H1 (cell line): ENCODE data around the gene DYNLL2. TPM values are rescaled to one million over a fixed set of nuclear protein-coding genes. Genes with fewer than 3 reads are reported as not detected.

Source experiments
- CTCF ChIA-PET: fragments of 300-600 bp; sonication (Branson Sonifier 250); formaldehyde crosslinking; loops from one replicate; lab custom pipeline; 2021; ENCODE audit not compliant: partially characterized antibody; lab: Charles Lee
- POLR2A ChIA-PET: fragments of 300-600 bp; sonication (Branson Sonifier 250); formaldehyde crosslinking; loops from one replicate; lab custom pipeline; 2021; ENCODE audit warnings: inconsistent platforms; ENCODE audit not compliant: partially characterized antibody; lab: Charles Lee
- DNase-seq, 2 experiments: peaks; one replicate each; pipeline versions ENCODE4 v3.0.0 to v3.0.0-alpha.2; 2010 to 2022; ENCODE audit warnings: low spot score in 2 of 2, low read depth in 1 of 2, mixed read lengths in 1 of 2
- FAIRE-seq: peaks from 2 replicates; lab custom pipeline; 2011; peaks lifted over from hg19 to GRCh38; lab: Jason Lieb, UNC
- H2AFZ ChIP-seq: 2 replicates; pipeline ENCODE4 v1.8.1; 2012; ENCODE audit warnings: low read length, inconsistent platforms
- H2AK5ac ChIP-seq: 2 replicates; pipeline ENCODE4 v1.6.1; 2013; ENCODE audit warnings: low read depth, low read length
- H2BK120ac ChIP-seq: replicated peaks from 2 replicates; pipeline ENCODE3; 2013; ENCODE audit warnings: low read depth, low read length, inconsistent platforms
- H2BK12ac ChIP-seq: 2 replicates; pipeline ENCODE4 v1.6.1; 2013; ENCODE audit warnings: low read depth, low read length
- H2BK15ac ChIP-seq: 2 replicates; pipeline ENCODE4 v1.6.1; 2013; ENCODE audit warnings: low read length
- H2BK20ac ChIP-seq: 2 replicates; pipeline ENCODE4 v1.6.1; 2013; ENCODE audit warnings: low read length
- H2BK5ac ChIP-seq: 2 replicates; pipeline ENCODE4 v1.6.1; 2013; ENCODE audit warnings: low read depth, low read length
- H3K14ac ChIP-seq: 2 replicates; pipeline ENCODE4 v1.6.1; 2013; ENCODE audit warnings: inconsistent platforms; ENCODE audit not compliant: insufficient read length
- H3K18ac ChIP-seq: 2 replicates; pipeline ENCODE4 v1.6.1; 2013; ENCODE audit warnings: low read length; ENCODE audit errors: extremely low read depth
- H3K23ac ChIP-seq: 2 replicates; pipeline ENCODE4 v1.6.1; 2013; ENCODE audit warnings: inconsistent platforms; ENCODE audit not compliant: insufficient read length
- H3K23me2 ChIP-seq: 2 replicates; pipeline ENCODE4 v1.6.1; 2013; ENCODE audit warnings: low read depth, low read length
- H3K27ac ChIP-seq: 2 replicates; pipeline ENCODE4 v1.6.1; 2011; ENCODE audit warnings: low read depth, low read length, inconsistent platforms
- H3K27me3 ChIP-seq, 4 experiments: replicated peaks in 1 of 4; 1 replicate in 1 of 4; 2 replicates in 3 of 4; pipeline versions ENCODE4 v1.6.1 to v1.8.1; 2011 to 2013; ENCODE audit warnings: low read length in 3 of 4, mild to moderate bottlenecking in 3 of 4, inconsistent platforms in 2 of 4, mixed read lengths in 2 of 4, moderate library complexity in 1 of 4; ENCODE audit not compliant: control insufficient read depth in 3 of 4, insufficient read depth in 3 of 4; ENCODE audit errors: extremely low read depth in 1 of 4
- H3K36me3 ChIP-seq, 4 experiments: 2 replicates each; pipeline versions ENCODE4 v1.6.1 to v1.8.1; 2011 to 2013; ENCODE audit warnings: mild to moderate bottlenecking in 4 of 4, low read length in 3 of 4, moderate library complexity in 2 of 4, control low read depth in 1 of 4, inconsistent platforms in 1 of 4; ENCODE audit not compliant: insufficient read depth in 4 of 4, control insufficient read depth in 2 of 4
- H3K4ac ChIP-seq: replicated peaks from 2 replicates; pipeline ENCODE3; 2013; ENCODE audit warnings: low read length, low read depth, mixed read lengths, inconsistent platforms; ENCODE audit not compliant: insufficient read length
- H3K4me1 ChIP-seq, 4 experiments: replicated peaks in 1 of 4; 1 replicate in 1 of 4; 2 replicates in 3 of 4; pipeline versions ENCODE4 v1.6.1 to v1.8.1; 2011 to 2013; ENCODE audit warnings: low read length in 3 of 4, inconsistent platforms in 2 of 4, mixed read lengths in 1 of 4; ENCODE audit not compliant: insufficient read depth in 4 of 4, control insufficient read depth in 3 of 4
- H3K4me2 ChIP-seq, 2 experiments: 2 replicates each; pipeline versions ENCODE4 v1.6.1 to v1.8.1; 2011 to 2013; ENCODE audit warnings: low read depth in 2 of 2, low read length in 2 of 2, control low read depth in 1 of 2, inconsistent platforms in 1 of 2, mild to moderate bottlenecking in 1 of 2; ENCODE audit not compliant: insufficient read depth in 1 of 2
- H3K4me3 ChIP-seq, 4 experiments: fragments of 200-600, 300-600 bp in 1 of 4; sonication (generic), shearing (Covaris generic), sonication (Bioruptor Twin) in 1 of 4; 2 replicates each; pipeline versions ENCODE4 v1.5.1 to v1.8.1; 2011 to 2016; ENCODE audit warnings: low read length in 4 of 4, low read depth in 3 of 4, control low read depth in 2 of 4, inconsistent platforms in 2 of 4, mild to moderate bottlenecking in 2 of 4, mixed read lengths in 1 of 4, moderate library complexity in 1 of 4; ENCODE audit not compliant: insufficient read depth in 2 of 4; ENCODE audit errors: extremely low read depth in 1 of 4
- H3K56ac ChIP-seq: replicated peaks from 2 replicates; pipeline ENCODE3; 2013; ENCODE audit warnings: low read depth, mild to moderate bottlenecking, mixed read lengths, low read length, inconsistent platforms; ENCODE audit not compliant: insufficient read length
- H3K79me1 ChIP-seq: 2 replicates; pipeline ENCODE4 v1.6.1; 2013; ENCODE audit warnings: low read depth, low read length, control low read depth
- H3K79me2 ChIP-seq, 2 experiments: 2 replicates each; pipeline versions ENCODE4 v1.6.1 to v1.8.1; 2012 to 2013; ENCODE audit warnings: low read length in 2 of 2, mild to moderate bottlenecking in 2 of 2, inconsistent platforms in 1 of 2; ENCODE audit not compliant: insufficient read depth in 2 of 2, control insufficient read depth in 1 of 2
- H3K9ac ChIP-seq, 4 experiments: replicated peaks in 1 of 4; 1 replicate in 1 of 4; 2 replicates in 3 of 4; pipeline versions ENCODE4 v1.6.1 to v1.8.1; 2011 to 2013; ENCODE audit warnings: low read depth in 3 of 4, low read length in 3 of 4, control low read depth in 2 of 4, mild to moderate bottlenecking in 2 of 4, moderate library complexity in 2 of 4, inconsistent platforms in 1 of 4; ENCODE audit errors: extremely low read depth in 1 of 4
- H3K9me3 ChIP-seq, 2 experiments: 2 replicates each; pipeline versions ENCODE4 v1.6.1 to v1.8.1; 2012 to 2013; ENCODE audit warnings: mild to moderate bottlenecking in 2 of 2, moderate library complexity in 2 of 2, control low read depth in 1 of 2, inconsistent platforms in 1 of 2, low read depth in 1 of 2, low read length in 1 of 2, mixed read lengths in 1 of 2; ENCODE audit not compliant: insufficient read depth in 2 of 2
- H4K20me1 ChIP-seq, 2 experiments: replicated peaks in 1 of 2; 2 replicates each; pipeline versions ENCODE3 to v1.8.1; 2011 to 2013; ENCODE audit warnings: inconsistent platforms in 2 of 2, low read length in 2 of 2, mild to moderate bottlenecking in 1 of 2; ENCODE audit not compliant: insufficient read depth in 2 of 2, control insufficient read depth in 1 of 2
- H4K5ac ChIP-seq: 2 replicates; pipeline ENCODE4 v1.6.1; 2013; ENCODE audit warnings: low read length, low read depth, mixed read lengths, inconsistent platforms; ENCODE audit not compliant: insufficient read length
- H4K8ac ChIP-seq: 2 replicates; pipeline ENCODE4 v1.8.0; 2013; ENCODE audit warnings: mild to moderate bottlenecking, moderate library complexity, low read length, inconsistent platforms; ENCODE audit not compliant: insufficient read depth; ENCODE audit errors: extremely low read depth
- H4K91ac ChIP-seq: replicated peaks from 2 replicates; pipeline ENCODE3; 2013; ENCODE audit warnings: low read length, mixed read lengths, inconsistent platforms; ENCODE audit not compliant: insufficient read length
- CBX5 ChIP-seq: fragments of 300-800, 300-1000 bp; sonication (generic); IDR thresholded peaks from 2 replicates; pipeline ENCODE4 v1.7.1; 2016; ENCODE audit warnings: antibody characterized with exemption, low read length, low read depth
- POLR2A ChIP-seq, 2 experiments: IDR thresholded peaks; 1 replicate in 1 of 2; 2 replicates in 1 of 2; pipeline ENCODE4 v1.6.1; 2011; ENCODE audit warnings: low read depth in 2 of 2, low read length in 2 of 2, mild to moderate bottlenecking in 2 of 2; ENCODE audit errors: control extremely low read depth in 1 of 2
- SIN3A ChIP-seq, 2 experiments: IDR thresholded peaks in 1 of 2; conservative IDR thresholded peaks in 1 of 2; 2 replicates each; pipeline ENCODE4 v1.6.1; 2011 to 2012; ENCODE audit warnings: low read length in 2 of 2, improper control_type of control experiment in 1 of 2, low read depth in 1 of 2, mild to moderate bottlenecking in 1 of 2
- YY1 ChIP-seq: IDR thresholded peaks from 2 replicates; pipeline ENCODE4 v1.6.1; 2011; ENCODE audit warnings: low read depth, mild to moderate bottlenecking, low read length
- WGBS, 2 experiments: shearing (Covaris generic) in 1 of 2; methylation state at CpG; one replicate each; pipeline versions ENCODE4 v1.1.6 to v1.1.7; 2013 to 2015; ENCODE audit warnings: low lambda C conversion rate in 2 of 2, mixed read lengths in 2 of 2, inconsistent platforms in 1 of 2, low coverage in 1 of 2, missing lambda C conversion rate in 1 of 2; ENCODE audit not compliant: insufficient replicate concordance in 2 of 2, insufficient coverage in 1 of 2, insufficient read length in 1 of 2; ENCODE audit errors: extremely low coverage in 1 of 2, missing lambda C conversion rate in 1 of 2; 5-methylcytosine and 5-hydroxymethylcytosine counted together
- polyA plus RNA-seq, 7 experiments: library from polyadenylated mRNA; depleted of rRNA in 3 of 7; stranded (reverse) in 5 of 7; unstranded in 2 of 7; fragments of >200 nt in 5 of 7; fragments of 200-250 nt in 2 of 7; gene quantifications; 1 replicate in 5 of 7; 2 replicates in 1 of 7; 4 replicates in 1 of 7; pipeline versions ENCODE4 v1.2.1 to v1.2.3, GENCODE V29; 2011 to 2013; ENCODE audit warnings: missing spikeins in 2 of 7, mixed read lengths in 2 of 7
- total RNA-seq: library from RNA; stranded (reverse); fragmentation: NEBNext Ultra II Directional; extraction: Animal tissue kit (Norgen Biotek cat#: 25700); gene quantifications from 2 replicates; pipeline ENCODE4 v1.2.1, GENCODE V29; 2021
- TF ChIP-seq, protein P1 (sequence below): IDR thresholded peaks from 2 replicates; pipeline ENCODE4 v1.6.1; 2011; ENCODE audit warnings: low read length, improper control_type of control experiment
- TF ChIP-seq, protein P2 (sequence below): IDR thresholded peaks from 2 replicates; pipeline ENCODE4 v1.6.1; 2012; ENCODE audit warnings: inconsistent platforms

DYNLL2 gene
- total and polyA plus RNA-seq, 2 of the 8 experiments (the other 6 are each of a cell fraction or from before 2014, with no cell fraction given): 19.8 to 52.7 TPM

GRCh38 chr17:58120195-58120822, 37.1 kb downstream of the DYNLL2 start:
- ChIA-PET CTCF (interaction anchor here (0.8 to 4.5 kb wide), 2 partner anchors 10 to 52 kb away, joined by 3 to 71 read pairs; partner anchors contain the start of gene OR4D2), POLR2A (interaction anchor here (0.8 kb wide), 1 partner anchor 121 kb away, joined by 3 read pairs; no protein-coding TSS in a partner anchor)
- FAIRE-seq: peak; percentile 66
- Histone ChIP-seq H3K79me1 (no peaks in the 10 kb centered on the region), H3K9ac (no peak overlapping the region), H4K91ac (no peak overlapping the region), H2BK12ac (no peak overlapping the region), H2BK15ac (no peak overlapping the region), H2AK5ac (no peak overlapping the region), H2BK20ac (no peak overlapping the region), H3K23ac (no peak overlapping the region), H3K27me3 (no peaks in the 10 kb centered on the region; a peak in 1 of 7 replicates), H3K14ac (no peak overlapping the region), H2BK5ac (no peak overlapping the region), H3K4me1 (no peaks in the 10 kb centered on the region), H4K20me1 (peaks cover 0 to 4% of the 10 kb centered on the region in 2 experiments), H4K8ac (no peak overlapping the region), H2BK120ac (no peak overlapping the region), H3K18ac (no peak overlapping the region), H3K9me3 (no peaks in the 10 kb centered on the region; a peak in 1 of 4 replicates), H3K27ac (no peak overlapping the region), H3K56ac (no peak overlapping the region), H3K79me2 (no peaks in the 10 kb centered on the region), H3K4me2 (no peak overlapping the region), H2AFZ (no peak overlapping the region), H3K36me3 (no peaks in the 10 kb centered on the region), H3K23me2 (peaks cover 5% of the 10 kb centered on the region; the same call in 1 of the 2 replicates), H3K4me3 (no peak overlapping the region), H4K5ac (no peak overlapping the region), H3K4ac (no peak overlapping the region)
- DNase-seq: peak in 1 of 2 experiments; percentile 59
- WGBS, 2 experiments: 39% methylated on average over 7 of the region's 7 CpGs; no CpG with 5 or more reads in 1 of the 2 experiments
- TF ChIP-seq, protein P1, sequence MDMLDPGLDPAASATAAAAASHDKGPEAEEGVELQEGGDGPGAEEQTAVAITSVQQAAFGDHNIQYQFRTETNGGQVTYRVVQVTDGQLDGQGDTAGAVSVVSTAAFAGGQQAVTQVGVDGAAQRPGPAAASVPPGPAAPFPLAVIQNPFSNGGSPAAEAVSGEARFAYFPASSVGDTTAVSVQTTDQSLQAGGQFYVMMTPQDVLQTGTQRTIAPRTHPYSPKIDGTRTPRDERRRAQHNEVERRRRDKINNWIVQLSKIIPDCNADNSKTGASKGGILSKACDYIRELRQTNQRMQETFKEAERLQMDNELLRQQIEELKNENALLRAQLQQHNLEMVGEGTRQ: no peak
- TF ChIP-seq CBX5 (no peak), SIN3A (conservative IDR thresholded peaks at IDR 0.05 in 1 of 2, IDR thresholded peaks at IDR 0.05 in 1 of 2; ENCODE audit: low read depth in 1 of 2, low read length in 2 of 2) (peak; percentile 35 to 78; a peak in 2 of 4 replicates), YY1 (peak; percentile 76; the same call in 1 of the 2 replicates), POLR2A (IDR thresholded peaks at IDR 0.05; ENCODE audit: control extremely low read depth in 1 of 2, low read depth in 2 of 2, low read length in 2 of 2) (no peak)
- TF ChIP-seq, protein P2, sequence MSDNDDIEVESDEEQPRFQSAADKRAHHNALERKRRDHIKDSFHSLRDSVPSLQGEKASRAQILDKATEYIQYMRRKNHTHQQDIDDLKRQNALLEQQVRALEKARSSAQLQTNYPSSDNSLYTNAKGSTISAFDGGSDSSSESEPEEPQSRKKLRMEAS: peak; percentile 52; the same call in 1 of the 2 replicates
